Astrocyte (in vitro differentiated cells and primary cell): ENCODE measurements around the gene RALBP1. TPM values are rescaled to one million over a fixed set of nuclear protein-coding genes. Genes with fewer than 3 reads are reported as not detected.
"Not testable (repeated sequence)": the region's sequence is repeated elsewhere in the genome, so short reads cannot be mapped to it uniquely, and the experiment has no call there.

Source experiments
- DNase-seq: peaks from one replicate; pipeline ENCODE4 v3.0.0-alpha.2; 2010; ENCODE audit warnings: low read depth
- FAIRE-seq: peaks from 2 replicates; lab custom pipeline; 2011; peaks lifted over from hg19 to GRCh38; lab: Jason Lieb, UNC
- H2AFZ ChIP-seq: 2 replicates; pipeline ENCODE4 v1.6.0; 2012; ENCODE audit warnings: low read depth, low read length, inconsistent platforms
- H3K27ac ChIP-seq: 2 replicates; pipeline ENCODE4 v1.5.1; 2011; ENCODE audit warnings: low read depth, low read length, inconsistent platforms
- H3K27me3 ChIP-seq: 2 replicates; pipeline ENCODE4 v1.6.0; 2011; ENCODE audit warnings: low read length, inconsistent platforms; ENCODE audit not compliant: insufficient read depth
- H3K36me3 ChIP-seq: 2 replicates; pipeline ENCODE4 v1.5.1; 2011; ENCODE audit warnings: low read length, inconsistent platforms; ENCODE audit not compliant: insufficient read depth
- H3K4me1 ChIP-seq: 2 replicates; pipeline ENCODE4 v1.5.1; 2011; ENCODE audit warnings: low read length, inconsistent platforms; ENCODE audit not compliant: insufficient read depth
- H3K4me2 ChIP-seq: 2 replicates; pipeline ENCODE4 v1.6.0; 2012; ENCODE audit warnings: low read length, inconsistent platforms
- H3K4me3 ChIP-seq: 2 replicates; pipeline ENCODE4 v1.5.1; 2011; ENCODE audit warnings: low read depth, mild to moderate bottlenecking, low read length, inconsistent platforms; ENCODE audit not compliant: insufficient read depth
- H3K79me2 ChIP-seq: 2 replicates; pipeline ENCODE4 v1.6.0; 2012; ENCODE audit warnings: mild to moderate bottlenecking, low read length, inconsistent platforms; ENCODE audit not compliant: insufficient read depth
- H3K9ac ChIP-seq: 2 replicates; pipeline ENCODE4 v1.6.0; 2012; ENCODE audit warnings: mild to moderate bottlenecking, low read length, inconsistent platforms
- H3K9me3 ChIP-seq: 2 replicates; pipeline ENCODE4 v1.5.1; 2012; ENCODE audit warnings: low read depth, mild to moderate bottlenecking, low read length, inconsistent platforms; ENCODE audit not compliant: insufficient read depth
- H4K20me1 ChIP-seq: 2 replicates; pipeline ENCODE4 v1.6.0; 2012; ENCODE audit warnings: low read length, inconsistent platforms; ENCODE audit not compliant: insufficient read depth
- H3K27ac Mint-ChIP-seq: one replicate; pipeline ENCODE4 v1.8.0; 2021; ENCODE audit warnings: mild to moderate bottlenecking, mixed read lengths; ENCODE audit not compliant: unreplicated experiment
- H3K27me3 Mint-ChIP-seq: one replicate; pipeline ENCODE4 v1.8.0; 2021; ENCODE audit warnings: low read depth, mixed read lengths; ENCODE audit not compliant: unreplicated experiment
- H3K36me3 Mint-ChIP-seq: one replicate; pipeline ENCODE4 v1.8.0; 2021; ENCODE audit warnings: low read depth, mixed read lengths; ENCODE audit not compliant: unreplicated experiment
- H3K4me1 Mint-ChIP-seq: one replicate; pipeline ENCODE4 v1.8.0; 2021; ENCODE audit warnings: low read depth, mixed read lengths; ENCODE audit not compliant: unreplicated experiment
- H3K4me3 Mint-ChIP-seq: one replicate; pipeline ENCODE4 v1.8.0; 2021; ENCODE audit warnings: mild to moderate bottlenecking, moderate library complexity, mixed read lengths; ENCODE audit not compliant: unreplicated experiment
- H3K9me3 Mint-ChIP-seq: one replicate; pipeline ENCODE4 v1.8.0; 2021; ENCODE audit warnings: mild to moderate bottlenecking, mixed read lengths; ENCODE audit not compliant: unreplicated experiment
- EZH2 ChIP-seq: IDR thresholded peaks from 2 replicates; pipeline ENCODE4 v1.6.1; 2012; ENCODE audit warnings: mild to moderate bottlenecking, low read length, inconsistent platforms; ENCODE audit not compliant: insufficient read depth
- total RNA-seq: library from RNA; stranded (reverse); gene quantifications from 2 replicates; pipeline ENCODE4 v1.2.1, GENCODE V29; 2021
- TF ChIP-seq, protein P1 (sequence below): IDR thresholded peaks from 2 replicates; pipeline ENCODE4 v1.5.1; 2011; ENCODE audit warnings: low read depth, mild to moderate bottlenecking, inconsistent platforms, low read length, moderate library complexity; ENCODE audit not compliant: insufficient read depth

Gene RALBP1
- total RNA-seq, 1 donor from 2014 or later: 57.5 TPM

DNA sequence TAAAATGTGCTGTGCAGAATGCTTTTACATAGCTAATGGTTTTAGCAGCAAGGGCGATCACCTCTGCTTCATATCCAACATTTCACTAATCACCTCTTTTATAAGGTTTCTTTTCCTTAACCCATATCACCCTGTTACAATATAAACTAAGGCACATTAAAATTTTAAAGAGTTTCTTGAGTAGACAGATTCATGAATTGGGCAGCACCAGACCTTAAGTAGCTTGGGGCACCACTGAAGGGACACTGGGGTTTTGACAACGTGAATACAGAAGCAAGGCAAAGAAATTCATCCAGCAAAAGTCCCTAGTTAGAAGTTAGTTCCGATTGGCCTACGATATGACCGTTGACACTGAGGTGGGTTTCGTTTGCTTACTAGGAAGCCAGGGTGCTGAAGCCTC, 44.0 kb upstream of the RALBP1 start:
- H3K36me3 Mint-ChIP-seq: no peaks in the 10 kb centered on the region
- TF ChIP-seq, protein P1, sequence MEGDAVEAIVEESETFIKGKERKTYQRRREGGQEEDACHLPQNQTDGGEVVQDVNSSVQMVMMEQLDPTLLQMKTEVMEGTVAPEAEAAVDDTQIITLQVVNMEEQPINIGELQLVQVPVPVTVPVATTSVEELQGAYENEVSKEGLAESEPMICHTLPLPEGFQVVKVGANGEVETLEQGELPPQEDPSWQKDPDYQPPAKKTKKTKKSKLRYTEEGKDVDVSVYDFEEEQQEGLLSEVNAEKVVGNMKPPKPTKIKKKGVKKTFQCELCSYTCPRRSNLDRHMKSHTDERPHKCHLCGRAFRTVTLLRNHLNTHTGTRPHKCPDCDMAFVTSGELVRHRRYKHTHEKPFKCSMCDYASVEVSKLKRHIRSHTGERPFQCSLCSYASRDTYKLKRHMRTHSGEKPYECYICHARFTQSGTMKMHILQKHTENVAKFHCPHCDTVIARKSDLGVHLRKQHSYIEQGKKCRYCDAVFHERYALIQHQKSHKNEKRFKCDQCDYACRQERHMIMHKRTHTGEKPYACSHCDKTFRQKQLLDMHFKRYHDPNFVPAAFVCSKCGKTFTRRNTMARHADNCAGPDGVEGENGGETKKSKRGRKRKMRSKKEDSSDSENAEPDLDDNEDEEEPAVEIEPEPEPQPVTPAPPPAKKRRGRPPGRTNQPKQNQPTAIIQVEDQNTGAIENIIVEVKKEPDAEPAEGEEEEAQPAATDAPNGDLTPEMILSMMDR: no peak
- no peak for TF ChIP-seq EZH2
- H3K36me3 ChIP-seq: no peaks in the 10 kb centered on the region
- H3K4me1 ChIP-seq: no peaks in the 10 kb centered on the region
- DNase-seq (no peak), FAIRE-seq (no peak)
- H3K9ac ChIP-seq: no peak overlapping the region
- H3K79me2 ChIP-seq: no peaks in the 10 kb centered on the region
- no peak overlapping the region for H3K27ac ChIP-seq
- no peak overlapping the region for H2AFZ ChIP-seq
- no peak overlapping the region for H3K4me3 Mint-ChIP-seq
- no peaks in the 10 kb centered on the region for H3K27me3 Mint-ChIP-seq
- H3K9me3 Mint-ChIP-seq: no peaks in the 10 kb centered on the region
- H3K9me3 ChIP-seq: no peaks in the 10 kb centered on the region
- H3K4me1 Mint-ChIP-seq: no peaks in the 10 kb centered on the region
- no peak overlapping the region for H3K4me2 ChIP-seq
- H3K27me3 ChIP-seq: no peaks in the 10 kb centered on the region
- no peak overlapping the region for H3K27ac Mint-ChIP-seq
- H3K4me3 ChIP-seq: no peak overlapping the region
- H4K20me1 ChIP-seq: no peaks in the 10 kb centered on the region

DNA sequence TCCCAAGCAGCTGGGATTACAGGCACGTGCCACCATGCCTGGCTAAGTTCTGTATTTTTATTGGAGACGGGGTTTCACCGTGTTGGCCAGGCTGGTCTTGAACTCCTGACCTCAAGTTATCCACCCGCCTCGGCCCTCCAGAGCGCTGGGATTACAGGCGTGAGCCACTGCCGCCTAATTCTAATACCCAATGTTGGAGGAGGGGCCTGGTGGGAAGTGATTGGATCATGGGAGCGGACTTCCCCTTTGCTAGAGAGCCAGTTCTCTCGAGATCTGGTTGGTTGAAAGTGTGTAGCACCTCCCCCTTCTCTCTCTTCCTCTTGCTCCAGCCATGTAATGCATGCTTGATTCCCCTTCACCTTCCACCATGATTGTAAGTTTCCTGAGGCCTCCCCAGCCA, 42.2 kb upstream of the RALBP1 start:
- H3K9ac ChIP-seq, FAIRE-seq, H3K79me2 ChIP-seq, DNase-seq, H3K9me3 Mint-ChIP-seq, H3K4me1 ChIP-seq, H3K36me3 Mint-ChIP-seq, H3K4me3 ChIP-seq, H4K20me1 ChIP-seq, H3K9me3 ChIP-seq, H3K4me2 ChIP-seq, H3K4me1 Mint-ChIP-seq, H2AFZ ChIP-seq, H3K27me3 ChIP-seq, H3K27ac ChIP-seq, H3K36me3 ChIP-seq, H3K27ac Mint-ChIP-seq, H3K27me3 Mint-ChIP-seq: not testable (repeated sequence)
- H3K4me3 Mint-ChIP-seq: peak overlapping the region; percentile 17

DNA sequence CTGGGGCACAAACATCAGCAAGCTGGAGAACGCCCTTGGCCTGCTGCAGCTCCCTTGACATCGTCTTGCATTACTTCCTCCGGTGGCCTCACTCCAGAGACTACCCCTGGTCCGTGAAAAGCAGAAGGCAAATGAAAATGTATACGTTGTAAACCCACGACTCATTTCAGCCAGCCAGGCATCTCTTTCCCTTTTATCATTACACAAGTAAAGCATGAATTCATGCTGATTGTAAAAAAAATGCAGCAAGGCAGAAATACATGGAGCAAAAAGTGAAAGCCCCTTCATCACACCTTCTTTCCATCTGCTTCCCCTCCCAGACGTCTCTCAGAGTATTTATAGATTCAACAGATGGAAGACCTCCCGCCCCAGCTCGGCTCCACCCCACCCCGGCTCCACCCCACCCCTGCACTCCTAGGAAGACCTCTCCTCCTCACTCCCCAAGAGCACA, 41.6 kb upstream of the RALBP1 start:
- Histone ChIP-seq H3K36me3 (no peaks in the 10 kb centered on the region), H3K9me3 (no peaks in the 10 kb centered on the region), H3K27ac (no peak overlapping the region), H3K27me3 (no peaks in the 10 kb centered on the region), H3K4me3 (no peak overlapping the region), H3K79me2 (no peaks in the 10 kb centered on the region), H3K4me2 (peak overlapping the region; percentile 19), H3K9ac (no peak overlapping the region), H4K20me1 (no peaks in the 10 kb centered on the region), H2AFZ (peak overlapping the region; percentile 88), H3K4me1 (peaks cover 3% of the 10 kb centered on the region)
- Mint-ChIP-seq H3K4me3 (no peak overlapping the region), H3K4me1 (peaks cover 5% of the 10 kb centered on the region), H3K27ac (no peak overlapping the region), H3K9me3 (no peaks in the 10 kb centered on the region), H3K27me3 (no peaks in the 10 kb centered on the region), H3K36me3 (no peaks in the 10 kb centered on the region)
- DNase-seq (no peak), FAIRE-seq (no peak)
- TF ChIP-seq, protein P1: no peak
- TF ChIP-seq EZH2: no peak
